Endodermal cell (in vitro differentiated cells): ENCODE data around the gene ERCC3. TPM values are rescaled to one million over a fixed set of nuclear protein-coding genes. Genes with fewer than 3 reads are reported as not detected.
A peak's percentile ranks its signal among the peaks of the same experiment; 100 is the strongest.

Source experiments
- DNase-seq: peaks from one replicate; pipeline ENCODE4 v3.0.0-alpha.2; 2017
- H3K27ac ChIP-seq: 2 replicates; pipeline ENCODE4 v1.5.1; 2013; ENCODE audit warnings: mild to moderate bottlenecking, low read depth, low read length, moderate library complexity
- H3K27me3 ChIP-seq: 2 replicates; pipeline ENCODE4 v1.6.1; 2013; ENCODE audit warnings: mild to moderate bottlenecking, low read length, moderate library complexity; ENCODE audit not compliant: insufficient read depth, control insufficient read depth, poor library complexity, severe bottlenecking
- H3K36me3 ChIP-seq: 2 replicates; pipeline ENCODE4 v1.7.0; 2013; ENCODE audit warnings: mild to moderate bottlenecking, low read length, moderate library complexity; ENCODE audit not compliant: control insufficient read depth, insufficient read depth
- H3K4me1 ChIP-seq: one replicate; pipeline ENCODE4 v1.7.0; 2013; ENCODE audit warnings: low read length; ENCODE audit not compliant: control insufficient read depth, insufficient read depth
- H3K4me3 ChIP-seq: 2 replicates; pipeline ENCODE4 v1.5.1; 2013; ENCODE audit warnings: mild to moderate bottlenecking, low read length, moderate library complexity
- H3K9ac ChIP-seq: 2 replicates; pipeline ENCODE4 v1.6.1; 2013; ENCODE audit warnings: mild to moderate bottlenecking, low read length, moderate library complexity; ENCODE audit not compliant: poor library complexity, severe bottlenecking; ENCODE audit errors: extremely low read depth
- H3K9me3 ChIP-seq: 2 replicates; pipeline ENCODE4 v1.6.1; 2013; ENCODE audit warnings: mild to moderate bottlenecking, low read length, moderate library complexity; ENCODE audit not compliant: control insufficient read depth
- H3K27ac Mint-ChIP-seq: 2 replicates; pipeline ENCODE4 v1.8.0; 2020; ENCODE audit warnings: mixed read lengths
- H3K27me3 Mint-ChIP-seq: 2 replicates; pipeline ENCODE4 v1.8.0; 2021; ENCODE audit warnings: mild to moderate bottlenecking, mixed read lengths; ENCODE audit not compliant: insufficient read depth
- H3K36me3 Mint-ChIP-seq: 2 replicates; pipeline ENCODE4 v1.8.0; 2020; ENCODE audit warnings: low read depth, mixed read lengths
- H3K4me1 Mint-ChIP-seq: 2 replicates; pipeline ENCODE4 v1.8.0; 2020; ENCODE audit warnings: mixed read lengths
- H3K4me3 Mint-ChIP-seq: 2 replicates; pipeline ENCODE4 v1.8.0; 2020; ENCODE audit warnings: mild to moderate bottlenecking, moderate library complexity, mixed read lengths
- H3K9me3 Mint-ChIP-seq: 2 replicates; pipeline ENCODE4 v1.8.0; 2020; ENCODE audit warnings: mild to moderate bottlenecking, mixed read lengths
- CTCF ChIP-seq: fragments of 200-600 bp; sonication (generic); conservative IDR thresholded peaks from 2 replicates; pipeline ENCODE4 v1.5.0; 2021; ENCODE audit warnings: antibody characterized with exemption, mild to moderate bottlenecking
- whole genome bisulfite sequencing, 2 experiments: methylation state at CpG; one replicate each; pipeline versions ENCODE4 v1.1.5 to v1.1.7; 2013; ENCODE audit warnings: missing lambda C conversion rate in 2 of 2, mixed read lengths in 1 of 2; ENCODE audit not compliant: insufficient coverage in 1 of 2, insufficient read length in 1 of 2; 5-methylcytosine and 5-hydroxymethylcytosine counted together
- long read RNA-seq, 4 experiments: library from polyadenylated mRNA in 2 of 4; library from RNA in 1 of 4; library from capped mRNA in 1 of 4; stranded (forward) in 3 of 4; unstranded in 1 of 4; transcript quantifications; one replicate each; pipeline ENCODE4 v2.0.0, GENCODE V29; 2020 to 2021; ENCODE audit warnings: inconsistent platforms in 1 of 4
- polyA plus RNA-seq, 2 experiments: library from polyadenylated mRNA; stranded (reverse); fragments of 50-300 nt; gene quantifications; one replicate each; pipeline ENCODE4 v1.2.3, GENCODE V29; 2013
- total RNA-seq, 2 donors: library from RNA; stranded (reverse); fragmentation: NEBNext Ultra II Directional in 1 of 2; extraction: Animal tissue kit (Norgen Biotek cat#: 25700) in 1 of 2; gene quantifications; 2 replicates in 1 of 2; 3 replicates in 1 of 2; pipeline ENCODE4 v1.2.1, GENCODE V29; 2021

ERCC3 gene
- 10 to 100 TPM; 64.5 to 72.6 TPM for total RNA-seq
- polyA plus RNA-seq (2013, experiment 1 of 2) = 51.5 TPM
- 52.1 TPM for polyA plus RNA-seq (2013, experiment 2 of 2)
- long read RNA-seq, experiment 1, full-length matches to known transcripts = 1 of 33 reads
- long read RNA-seq, experiment 1, partial matches to known transcripts = 13 of 33 reads
- long read RNA-seq, experiment 1, other reads (novel, unspliced or antisense) = 19 of 33 reads
- long read RNA-seq, experiment 2, full-length matches to known transcripts = 83 of 121 reads
- long read RNA-seq, experiment 2, partial matches to known transcripts = 7 of 121 reads
- long read RNA-seq, experiment 2, other reads (novel, unspliced or antisense) = 31 of 121 reads
- long read RNA-seq, experiment 3, full-length matches to known transcripts = 284 of 356 reads
- long read RNA-seq, experiment 3, partial matches to known transcripts = 27 of 356 reads
- long read RNA-seq, experiment 3, other reads (novel, unspliced or antisense) = 45 of 356 reads
- long read RNA-seq, experiment 4, transcript ERCC3-201 (15 exons, 2,750 nt) = major isoform, 17 of 25 reads
- long read RNA-seq, experiment 4, partial matches to known transcripts = 3 of 25 reads
- long read RNA-seq, experiment 4, other reads (novel, unspliced or antisense) = 4 of 25 reads

GRCh38 chr2:127293748-127294562 is at the start of gene ERCC3:
Gene ERCC3, minus strand, starts transcription at chr2:127294144. Its CDS starts 63 bp downstream, at chr2:127294081.
- Mint-ChIP-seq H3K27ac (peak within 1 kb of the TSS; percentile 94), H3K27me3 (no peaks in the 10 kb centered on the region), H3K36me3 (peaks cover 32% of the 10 kb centered on the region), H3K4me1 (peaks cover 9% of the 10 kb centered on the region), H3K4me3 (peak within 1 kb of the TSS; percentile 75), H3K9me3 (no peaks in the 10 kb centered on the region)
- peak; percentile 95 for DNase-seq
- 0% methylated on average over 16 to 55 of the region's 55 CpGs for whole genome bisulfite sequencing, 2 experiments
- no peaks in the 10 kb centered on the region for H3K27me3 ChIP-seq
- peak within 1 kb of the TSS; percentile 54 for H3K27ac ChIP-seq
- peak within 1 kb of the TSS; percentile 94 for H3K4me3 ChIP-seq
- peak within 1 kb of the TSS; percentile 83 for H3K9ac ChIP-seq
- no peaks in the 10 kb centered on the region for H3K4me1 ChIP-seq
- no peaks in the 10 kb centered on the region for H3K9me3 ChIP-seq
- peaks cover 38% of the 10 kb centered on the region for H3K36me3 ChIP-seq
- no peak for TF ChIP-seq CTCF

- no peak for TF ChIP-seq CTCF
- Histone ChIP-seq H3K27me3 (no peaks in the 10 kb centered on the region), H3K4me1 (no peaks in the 10 kb centered on the region), H3K27ac (no peak overlapping the region), H3K9me3 (no peaks in the 10 kb centered on the region), H3K36me3 (peaks cover 23% of the 10 kb centered on the region), H3K4me3 (no peak overlapping the region), H3K9ac (no peak overlapping the region)
- peaks cover 14% of the 10 kb centered on the region for H3K36me3 Mint-ChIP-seq
- no peaks in the 10 kb centered on the region for H3K4me1 Mint-ChIP-seq
- no CpG with 5 or more reads among the region's 2 CpGs for WGBS, 2 experiments
- no peak overlapping the region for H3K27ac Mint-ChIP-seq
- H3K4me3 Mint-ChIP-seq = no peak overlapping the region
- no peaks in the 10 kb centered on the region for H3K27me3 Mint-ChIP-seq
- no peaks in the 10 kb centered on the region for H3K9me3 Mint-ChIP-seq
- DNase-seq = no peak
Observed at GRCh38 chr2:127343277-127343676, 49.3 kb upstream of the ERCC3 start.

GRCh38 chr2:127342101-127342500 is 48.2 kb upstream of the ERCC3 start:
- Histone ChIP-seq H3K4me1 (no peaks in the 10 kb centered on the region), H3K4me3 (no peak overlapping the region), H3K27ac (no peak overlapping the region), H3K9ac (no peak overlapping the region), H3K9me3 (no peaks in the 10 kb centered on the region), H3K36me3 (peaks cover 35% of the 10 kb centered on the region), H3K27me3 (no peaks in the 10 kb centered on the region)
- no peak overlapping the region for H3K4me3 Mint-ChIP-seq
- TF ChIP-seq CTCF = no peak
- H3K27me3 Mint-ChIP-seq = no peaks in the 10 kb centered on the region
- no peaks in the 10 kb centered on the region for H3K9me3 Mint-ChIP-seq
- H3K36me3 Mint-ChIP-seq = peaks cover 23% of the 10 kb centered on the region
- H3K27ac Mint-ChIP-seq = no peak overlapping the region
- H3K4me1 Mint-ChIP-seq = no peaks in the 10 kb centered on the region
- 98% methylated on average over 1 of the region's 1 CpG; no CpG with 5 or more reads in 1 of the 2 experiments for WGBS, 2 experiments
- no peak for DNase-seq
